Tibial nerve (tissue), 4 donors: Measurements from ENCODE around the gene A3GALT2.

ENCODE experiments used
- CTCF ChIP-seq, 5 experiments: fragments of 200-600 bp in 3 of 5; fragments of 450-650 bp in 2 of 5; sonication (generic) in 3 of 5; IDR thresholded peaks; one replicate each; pipeline ENCODE4 v1.5.1; 2016 to 2019; ENCODE audit warnings: antibody characterized with exemption in 5 of 5, mild to moderate bottlenecking in 3 of 5, moderate library complexity in 2 of 5
- EP300 ChIP-seq, 2 donors: sonication (generic); formaldehyde crosslinking; IDR thresholded peaks; one replicate each; pipeline ENCODE4 v1.6.1; 2017; ENCODE audit warnings: antibody characterized with exemption in 2 of 2, mild to moderate bottlenecking in 1 of 2
- POLR2A ChIP-seq, 2 donors: fragments of 450-650 bp; IDR thresholded peaks; one replicate each; pipeline ENCODE4 v1.6.1; 2017; ENCODE audit warnings: antibody characterized with exemption in 2 of 2, mild to moderate bottlenecking in 2 of 2, moderate library complexity in 2 of 2

GRCh38 chr1:33267468-33268205 is 53.3 kb downstream of the A3GALT2 start:
- TF ChIP-seq CTCF (IDR thresholded peaks at IDR 0.05) (no peak), POLR2A (IDR thresholded peaks at IDR 0.05) (no peak), EP300 (IDR thresholded peaks at IDR 0.05) (no peak)
